ENCODE results near the gene MYO18A. TPM values are rescaled to one million over a fixed set of nuclear protein-coding genes. Genes with fewer than 3 reads are reported as not detected.

The MYO18A gene
- total and polyA plus RNA-seq, 5 donors = 206 to 312 (median 251) TPM

DNA sequence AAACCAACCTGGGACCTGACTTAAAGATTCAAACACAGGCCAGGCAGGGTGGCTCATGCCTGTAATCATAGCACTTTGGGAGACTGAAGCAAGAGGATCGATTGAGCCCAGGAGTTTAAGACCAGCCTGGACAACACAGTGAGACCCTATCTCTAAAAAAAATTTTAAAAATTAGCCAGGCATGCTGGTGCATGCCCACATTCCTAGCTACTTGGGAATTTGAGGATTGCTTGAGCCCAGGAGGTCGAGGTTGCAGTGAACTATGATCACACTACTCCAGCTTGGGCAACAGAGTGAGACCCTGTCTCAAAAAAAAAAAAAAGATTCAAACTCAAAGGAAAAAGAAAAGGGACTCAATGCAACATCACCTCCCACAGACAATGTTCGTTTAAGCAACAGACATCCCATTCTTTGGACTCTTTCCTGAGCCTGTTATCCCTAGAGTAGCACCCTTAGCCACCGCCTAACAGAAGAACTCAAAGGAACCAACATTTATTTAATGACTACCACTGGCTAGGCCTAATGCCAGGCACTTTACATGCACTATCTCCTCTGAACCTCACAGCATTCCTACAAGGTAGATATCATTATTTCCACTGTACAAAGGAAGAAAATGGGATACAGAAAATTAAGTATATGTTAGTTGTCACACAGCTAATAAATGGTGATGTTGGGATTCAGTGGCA is 12.7 kb downstream of the MYO18A start:
- Histone ChIP-seq H3K27me3 (ENCODE audit: control insufficient read depth, insufficient read depth) (no peaks in the 10 kb centered on the region), H3K4me3 (ENCODE audit: low read length) (no peak overlapping the region), H3K9me3 (ENCODE audit: control insufficient read depth, low read length) (no peaks in the 10 kb centered on the region), H3K27ac (ENCODE audit: low read length) (no peak overlapping the region), H3K4me1 (ENCODE audit: control insufficient read depth, insufficient read depth, low read length) (peaks cover 7% of the 10 kb centered on the region)
- 78% methylated on average over 4 of the region's 4 CpGs for WGBS
- ATAC-seq (no peak), DNase-seq (no peak)
- intact Hi-C loops (cut with DNase I) = no loop called here

DNA sequence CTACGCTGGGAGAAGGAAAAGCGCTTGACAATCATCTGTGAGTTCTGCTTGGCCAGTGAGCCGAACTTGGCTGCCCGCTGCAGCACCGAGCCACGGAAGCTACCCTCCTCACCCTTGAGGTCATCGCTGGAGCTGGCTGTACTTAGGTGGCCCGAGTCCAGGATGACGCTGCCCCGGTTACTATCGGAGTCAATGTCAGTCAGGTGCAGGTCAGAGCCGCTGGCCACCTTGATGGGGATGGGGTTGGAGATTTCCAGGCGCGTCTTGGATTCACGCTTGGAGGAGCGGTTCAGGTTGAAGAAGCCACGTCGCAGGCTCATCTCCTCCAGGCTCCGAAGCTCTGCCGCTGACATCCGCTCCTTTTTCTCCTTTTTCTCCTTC is 13.7 kb downstream of the MYO18A start:
- peaks cover 8% of the 10 kb centered on the region for H3K4me1 ChIP-seq (ENCODE audit: control insufficient read depth, insufficient read depth, low read length)
- 97% methylated on average over 21 of the region's 21 CpGs for WGBS
- H3K4me3 ChIP-seq (ENCODE audit: low read length) = no peak overlapping the region
- no peak overlapping the region for H3K27ac ChIP-seq (ENCODE audit: low read length)
- no peaks in the 10 kb centered on the region for H3K9me3 ChIP-seq (ENCODE audit: control insufficient read depth, low read length)
- no peaks in the 10 kb centered on the region for H3K27me3 ChIP-seq (ENCODE audit: control insufficient read depth, insufficient read depth)
- intact Hi-C loops (cut with DNase I) = no loop called here
- no peak for ATAC-seq
- DNase-seq = peak in 1 of 3 donors; percentile 36

DNA sequence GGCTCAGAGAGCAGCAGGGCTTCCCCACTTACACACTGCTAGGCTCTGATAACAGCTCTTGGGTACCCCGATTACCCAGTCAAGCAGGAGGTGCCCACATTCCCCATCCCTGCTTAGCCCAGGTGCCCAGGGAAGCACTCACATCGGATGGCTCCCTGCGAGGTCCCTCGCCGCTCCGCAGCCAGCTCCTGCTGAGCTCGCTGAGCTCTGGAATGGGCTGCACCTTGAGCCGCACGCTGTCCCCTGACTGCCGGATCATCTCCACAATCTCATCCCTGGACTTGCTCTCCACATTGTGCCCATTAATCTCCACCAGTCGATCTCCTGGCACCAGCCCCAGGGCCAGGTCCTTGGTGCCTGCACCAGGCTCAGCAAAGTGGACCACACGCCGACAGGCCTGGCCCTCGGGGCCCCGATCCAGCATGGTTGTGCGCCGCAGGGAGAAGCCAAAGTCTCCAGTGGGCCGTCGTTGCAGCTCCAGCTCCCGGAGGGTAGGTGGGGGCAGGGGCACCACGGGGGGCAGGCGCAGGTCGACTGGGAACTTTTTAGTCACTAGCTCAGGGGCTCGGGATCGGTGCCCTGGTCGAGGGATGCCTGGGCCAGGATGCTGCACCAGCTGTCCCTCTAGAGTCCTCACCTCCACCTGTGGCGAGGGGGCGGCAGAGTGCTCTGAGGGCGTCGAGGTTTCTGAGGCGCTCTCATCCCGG is 14.2 kb downstream of the MYO18A start:
- Histone ChIP-seq H3K27me3 (ENCODE audit: control insufficient read depth, insufficient read depth) (no peaks in the 10 kb centered on the region), H3K4me3 (ENCODE audit: low read length) (no peak overlapping the region), H3K4me1 (ENCODE audit: control insufficient read depth, insufficient read depth, low read length) (peaks cover 8% of the 10 kb centered on the region), H3K27ac (ENCODE audit: low read length) (no peak overlapping the region), H3K9me3 (ENCODE audit: control insufficient read depth, low read length) (no peaks in the 10 kb centered on the region)
- WGBS = 94% methylated on average over 32 of the region's 32 CpGs
- DNase-seq (peak in 1 of 3 donors; percentile 35), ATAC-seq (no peak)
- intact Hi-C loops (cut with DNase I) = no loop called here

DNA sequence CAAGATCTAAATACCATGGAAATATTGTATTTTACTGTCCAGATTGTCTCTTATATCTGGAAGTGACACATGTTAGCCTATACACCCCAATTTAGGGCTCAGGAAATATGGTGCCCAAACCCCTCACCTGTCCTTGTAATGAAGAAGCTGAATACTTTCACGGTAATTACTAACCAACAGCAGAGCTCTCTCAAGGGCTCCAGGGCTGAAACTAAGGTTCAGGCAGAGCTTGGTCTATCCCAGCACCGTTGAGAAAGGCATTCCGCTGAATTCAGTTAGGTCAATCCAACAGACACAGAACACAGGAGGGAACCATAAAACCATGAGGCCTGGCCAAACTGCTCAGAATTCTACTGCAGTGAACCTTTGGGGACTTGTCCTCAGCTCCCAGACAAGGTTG is 14.9 kb downstream of the MYO18A start:
- WGBS = 83% methylated on average over 3 of the region's 3 CpGs
- H3K4me3 ChIP-seq (ENCODE audit: low read length) = no peak overlapping the region
- DNase-seq = no peak

DNA sequence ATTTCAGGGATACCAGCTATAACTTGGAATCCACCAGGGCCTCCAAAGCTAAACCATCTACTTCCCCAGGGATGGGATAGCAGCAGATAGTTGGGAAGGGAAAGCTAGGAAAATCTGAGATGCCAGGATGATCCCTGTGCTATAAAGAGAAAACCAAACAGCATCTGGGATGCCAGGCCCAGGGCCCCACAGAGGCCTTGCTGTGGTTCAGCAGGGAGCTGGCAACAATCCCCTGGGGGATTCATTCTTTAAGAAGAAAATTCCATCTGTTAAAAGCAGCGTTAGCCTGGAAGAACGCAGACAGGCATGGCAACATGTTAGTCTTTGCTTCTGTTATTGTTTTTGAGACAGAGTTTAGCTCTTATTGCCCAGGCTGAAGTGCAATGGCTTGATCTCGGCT is 16.6 kb downstream of the MYO18A start:
- Histone ChIP-seq H3K27ac (ENCODE audit: low read length) (no peak overlapping the region), H3K4me3 (ENCODE audit: low read length) (no peak overlapping the region), H3K4me1 (ENCODE audit: control insufficient read depth, insufficient read depth, low read length) (peaks cover 16% of the 10 kb centered on the region), H3K9me3 (ENCODE audit: control insufficient read depth, low read length) (no peaks in the 10 kb centered on the region), H3K27me3 (ENCODE audit: control insufficient read depth, insufficient read depth) (no peaks in the 10 kb centered on the region)
- no peak for DNase-seq
- no peak for ATAC-seq
- WGBS = 78% methylated on average over 3 of the region's 3 CpGs
- intact Hi-C loops (cut with DNase I) = no loop called here

More for the DNA sequence above, 14.9 kb downstream of the MYO18A start:
- ATAC-seq = no peak
- Histone ChIP-seq H3K27ac (ENCODE audit: low read length) (no peak overlapping the region), H3K27me3 (ENCODE audit: control insufficient read depth, insufficient read depth) (no peaks in the 10 kb centered on the region), H3K4me1 (ENCODE audit: control insufficient read depth, insufficient read depth, low read length) (peaks cover 8% of the 10 kb centered on the region), H3K9me3 (ENCODE audit: control insufficient read depth, low read length) (no peaks in the 10 kb centered on the region)
- intact Hi-C loops (cut with DNase I) = no loop called here

DNA sequence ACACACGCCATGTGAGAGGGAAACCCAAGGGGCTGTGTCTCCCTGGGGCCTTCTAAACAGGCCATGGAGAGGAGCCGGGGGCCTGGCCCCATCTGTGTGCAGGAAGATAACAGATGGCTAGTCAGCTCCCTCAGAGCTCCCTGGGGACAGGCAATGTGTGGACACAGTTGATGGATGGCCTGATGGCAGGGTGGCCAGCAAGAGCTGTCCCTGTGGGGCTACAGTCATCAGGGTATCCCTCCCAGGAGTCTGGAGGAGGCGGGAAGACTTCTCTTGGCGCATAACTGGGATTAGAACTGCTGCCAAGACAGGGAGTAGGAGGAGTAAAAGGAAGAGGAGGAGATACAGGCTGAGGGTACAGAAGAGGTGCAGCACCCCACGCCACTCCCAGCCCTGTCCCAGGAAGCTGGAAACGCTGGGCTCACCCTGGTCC is 17.3 kb downstream of the MYO18A start:
- 56% methylated on average over 6 of the region's 6 CpGs for WGBS
- Histone ChIP-seq H3K9me3 (ENCODE audit: control insufficient read depth, low read length) (no peaks in the 10 kb centered on the region), H3K27ac (ENCODE audit: low read length) (no peak overlapping the region), H3K4me3 (ENCODE audit: low read length) (no peak overlapping the region), H3K4me1 (ENCODE audit: control insufficient read depth, insufficient read depth, low read length) (peaks cover 17% of the 10 kb centered on the region), H3K27me3 (ENCODE audit: control insufficient read depth, insufficient read depth) (no peaks in the 10 kb centered on the region)
- DNase-seq (no peak), ATAC-seq (peak in 1 of 2 donors; percentile 25)
- intact Hi-C loops (cut with DNase I) = no loop called here

DNA sequence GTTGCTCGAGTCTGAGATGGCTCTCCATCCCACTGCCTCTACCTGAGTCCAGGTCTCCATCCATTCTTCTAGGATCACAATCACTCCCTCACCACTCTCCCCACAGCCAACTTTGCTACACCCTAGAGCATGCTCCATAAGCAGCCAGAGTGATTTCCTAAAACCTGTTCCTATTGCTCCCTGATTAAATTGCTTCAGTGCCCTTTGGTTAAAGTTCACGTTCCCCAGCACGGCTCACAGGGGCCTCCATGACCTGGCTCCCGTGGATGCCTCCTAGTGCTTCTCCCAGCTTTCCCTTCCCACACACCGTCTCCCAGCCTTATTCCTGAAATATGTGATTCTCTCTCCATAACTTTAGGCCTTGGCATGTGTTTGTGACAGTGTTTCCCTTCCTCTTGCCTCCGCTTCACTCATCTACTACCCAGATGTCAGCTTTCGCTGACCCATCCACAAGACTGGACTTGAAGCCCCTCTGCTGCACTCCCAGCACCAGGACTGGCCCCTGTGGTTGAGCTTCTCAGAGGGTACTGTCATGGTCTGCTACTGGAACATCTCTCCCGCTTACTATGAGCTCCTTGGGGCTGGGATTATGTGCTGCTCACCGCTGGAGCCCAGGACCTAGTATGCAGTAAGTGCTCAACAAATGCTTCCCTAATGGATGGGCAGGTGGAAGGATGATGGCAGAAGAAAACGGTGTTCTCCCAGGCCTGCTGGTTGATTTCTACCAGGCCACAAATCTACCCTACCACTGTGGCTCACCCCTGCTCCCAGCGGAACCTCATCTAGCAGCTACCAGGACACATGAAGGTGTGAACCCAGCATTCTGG is 17.9 kb downstream of the MYO18A start:
- intact Hi-C loops (cut with DNase I) = no loop called here
- DNase-seq (no peak), ATAC-seq (no peak)
- no peaks in the 10 kb centered on the region for H3K27me3 ChIP-seq (ENCODE audit: control insufficient read depth, insufficient read depth)
- H3K9me3 ChIP-seq (ENCODE audit: control insufficient read depth, low read length) = no peaks in the 10 kb centered on the region
- WGBS = 94% methylated on average over 11 of the region's 11 CpGs
- no peak overlapping the region for H3K27ac ChIP-seq (ENCODE audit: low read length)
- H3K4me1 ChIP-seq (ENCODE audit: control insufficient read depth, insufficient read depth, low read length) = peaks cover 17% of the 10 kb centered on the region
- H3K4me3 ChIP-seq (ENCODE audit: low read length) = no peak overlapping the region

DNA sequence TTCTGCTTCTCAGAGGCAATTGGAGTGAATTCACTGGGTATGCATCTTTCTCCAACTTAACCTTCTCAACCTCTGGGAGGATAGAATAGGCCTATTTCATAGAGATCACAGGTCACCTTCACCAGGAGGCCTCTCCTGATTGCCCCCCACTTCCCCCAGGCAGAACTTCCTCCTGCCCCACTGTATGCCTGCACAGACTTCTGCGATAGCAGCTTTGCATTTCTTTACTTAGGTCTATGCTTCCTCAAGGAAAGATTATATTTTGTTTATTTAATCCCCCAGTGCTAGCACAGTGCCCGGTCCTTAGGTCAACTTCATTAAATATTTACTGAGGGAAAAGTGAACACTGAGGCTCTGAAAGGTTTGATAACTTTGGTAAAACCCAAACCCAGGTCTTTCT is 19.9 kb downstream of the MYO18A start:
- no peak overlapping the region for H3K27ac ChIP-seq (ENCODE audit: low read length)
- DNase-seq = no peak
- intact Hi-C loops (cut with DNase I) = no loop called here
- no peaks in the 10 kb centered on the region for H3K9me3 ChIP-seq (ENCODE audit: control insufficient read depth, low read length)
- 92% methylated on average over 2 of the region's 2 CpGs for WGBS
- no peak overlapping the region for H3K4me3 ChIP-seq (ENCODE audit: low read length)
- peaks cover 37% of the 10 kb centered on the region for H3K4me1 ChIP-seq (ENCODE audit: control insufficient read depth, insufficient read depth, low read length)
- no peaks in the 10 kb centered on the region for H3K27me3 ChIP-seq (ENCODE audit: control insufficient read depth, insufficient read depth)
- no peak for ATAC-seq

DNA sequence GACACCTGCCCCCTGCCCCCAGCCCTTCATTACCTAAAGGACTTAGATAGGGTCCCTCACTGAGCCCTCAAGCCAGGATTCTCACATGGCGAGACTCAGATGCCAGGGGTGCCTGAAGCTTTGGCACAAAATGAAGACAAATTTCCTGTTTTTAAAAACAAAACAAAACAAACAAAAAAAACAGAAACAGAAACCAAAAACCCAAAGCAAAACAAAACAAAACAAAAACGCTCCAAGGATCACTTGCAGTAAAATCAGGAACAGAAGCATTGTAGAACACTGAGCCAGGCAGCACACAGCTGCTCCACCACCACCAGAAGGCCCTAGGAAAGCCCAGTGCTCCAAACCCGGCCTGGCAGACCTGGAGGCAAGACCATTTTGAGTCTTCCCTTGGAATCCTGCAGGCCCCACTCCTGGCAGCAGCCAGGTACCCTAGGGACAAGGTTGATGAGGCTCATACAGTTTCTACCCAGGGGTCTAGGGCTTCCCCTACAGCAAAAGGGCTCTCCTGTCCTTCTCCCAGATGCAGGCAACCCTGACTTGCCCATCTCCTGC is 20.8 kb downstream of the MYO18A start:
- ATAC-seq = no peak

DNA sequence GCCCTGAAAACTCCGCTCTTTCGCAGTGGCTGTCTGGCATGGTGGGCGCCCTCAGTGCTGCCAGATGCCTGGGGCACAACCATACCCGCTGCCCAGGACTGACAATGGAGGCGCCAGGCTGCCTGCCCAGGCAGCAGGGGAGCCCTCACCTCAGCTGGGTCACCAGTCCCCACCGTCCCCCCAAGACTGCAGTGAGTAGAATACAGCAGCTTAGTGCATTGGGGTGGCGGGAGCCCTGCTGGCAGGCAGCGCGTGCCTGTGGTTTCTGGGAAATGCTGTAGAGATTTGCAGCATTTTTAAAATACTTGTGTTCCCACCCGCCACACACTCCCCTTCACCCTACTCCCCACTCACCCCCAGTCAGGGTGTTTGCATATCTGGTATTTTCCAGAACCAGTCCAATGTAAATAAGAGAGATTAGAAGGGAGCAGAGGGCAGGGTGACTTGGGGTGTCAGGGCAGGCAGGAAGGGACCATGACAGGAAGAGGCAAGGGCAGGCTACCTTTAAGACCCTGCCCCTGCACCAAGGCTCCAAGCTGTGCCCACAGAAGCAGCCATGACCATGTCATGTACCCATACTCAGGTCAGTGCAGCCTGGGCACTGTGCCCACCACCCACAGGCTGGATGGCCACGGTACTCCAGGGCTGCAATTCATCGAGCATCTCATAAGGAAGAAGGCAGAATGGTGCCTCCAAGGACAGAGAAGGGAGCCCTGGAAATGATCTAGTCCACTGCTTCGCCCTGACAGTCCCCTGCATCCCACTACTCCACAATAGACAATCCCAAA is 21.5 kb downstream of the MYO18A start:
- intact Hi-C loops (cut with DNase I) = loop anchor here in 1 of 4 donors (10.0 kb wide), 1 partner anchor 126 kb away; no protein-coding TSS in a partner anchor
- Histone ChIP-seq H3K4me1 (ENCODE audit: control insufficient read depth, insufficient read depth, low read length) (peaks cover 51% of the 10 kb centered on the region), H3K9me3 (ENCODE audit: control insufficient read depth, low read length) (no peaks in the 10 kb centered on the region), H3K27me3 (ENCODE audit: control insufficient read depth, insufficient read depth) (no peaks in the 10 kb centered on the region), H3K4me3 (ENCODE audit: low read length) (no peak overlapping the region), H3K27ac (ENCODE audit: low read length) (no peak overlapping the region)
- WGBS = 71% methylated on average over 13 of the region's 13 CpGs
- ATAC-seq (no peak), DNase-seq (peak in 2 of 3 donors; percentile 63 to 66)

More for the DNA sequence above, 20.8 kb downstream of the MYO18A start:
- Histone ChIP-seq H3K4me3 (ENCODE audit: low read length) (no peak overlapping the region), H3K4me1 (ENCODE audit: control insufficient read depth, insufficient read depth, low read length) (peaks cover 45% of the 10 kb centered on the region), H3K27ac (ENCODE audit: low read length) (no peak overlapping the region), H3K9me3 (ENCODE audit: control insufficient read depth, low read length) (no peaks in the 10 kb centered on the region), H3K27me3 (ENCODE audit: control insufficient read depth, insufficient read depth) (no peaks in the 10 kb centered on the region)
- intact Hi-C loops (cut with DNase I) = loop anchor here in 1 of 4 donors (10.0 kb wide), 1 partner anchor 125 kb away; no protein-coding TSS in a partner anchor
- DNase-seq = no peak
- 52% methylated on average over 3 of the region's 3 CpGs for WGBS

Measured in right cardiac atrium (tissue), 5 donors.